ENCODE data around the gene EPN2.

DNA sequence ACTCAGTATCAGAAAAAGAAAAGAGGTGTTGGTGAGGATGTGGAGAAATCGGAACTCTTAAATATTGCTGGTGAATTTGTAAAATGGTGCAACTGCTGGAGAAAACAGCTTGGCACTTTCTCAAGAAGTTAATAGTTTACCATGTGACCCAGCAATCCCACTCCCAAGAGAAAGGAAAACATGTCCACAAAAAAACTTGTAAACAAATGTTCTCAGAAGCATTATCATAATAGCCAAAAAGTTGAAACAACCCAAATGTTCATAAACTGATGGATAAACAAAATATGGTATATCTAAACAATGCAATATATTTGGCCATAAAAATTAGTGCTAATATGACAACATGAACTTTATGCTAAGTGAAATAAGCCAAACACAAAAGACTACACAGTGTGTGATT is 138.6 kb downstream of the EPN2 start:
- TF ChIP-seq, protein P1, sequence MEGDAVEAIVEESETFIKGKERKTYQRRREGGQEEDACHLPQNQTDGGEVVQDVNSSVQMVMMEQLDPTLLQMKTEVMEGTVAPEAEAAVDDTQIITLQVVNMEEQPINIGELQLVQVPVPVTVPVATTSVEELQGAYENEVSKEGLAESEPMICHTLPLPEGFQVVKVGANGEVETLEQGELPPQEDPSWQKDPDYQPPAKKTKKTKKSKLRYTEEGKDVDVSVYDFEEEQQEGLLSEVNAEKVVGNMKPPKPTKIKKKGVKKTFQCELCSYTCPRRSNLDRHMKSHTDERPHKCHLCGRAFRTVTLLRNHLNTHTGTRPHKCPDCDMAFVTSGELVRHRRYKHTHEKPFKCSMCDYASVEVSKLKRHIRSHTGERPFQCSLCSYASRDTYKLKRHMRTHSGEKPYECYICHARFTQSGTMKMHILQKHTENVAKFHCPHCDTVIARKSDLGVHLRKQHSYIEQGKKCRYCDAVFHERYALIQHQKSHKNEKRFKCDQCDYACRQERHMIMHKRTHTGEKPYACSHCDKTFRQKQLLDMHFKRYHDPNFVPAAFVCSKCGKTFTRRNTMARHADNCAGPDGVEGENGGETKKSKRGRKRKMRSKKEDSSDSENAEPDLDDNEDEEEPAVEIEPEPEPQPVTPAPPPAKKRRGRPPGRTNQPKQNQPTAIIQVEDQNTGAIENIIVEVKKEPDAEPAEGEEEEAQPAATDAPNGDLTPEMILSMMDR (IDR thresholded peaks at IDR 0.05 in 2 of 3, conservative IDR thresholded peaks at IDR 0.05 in 1 of 3; ENCODE audit: borderline replicate concordance in 1 of 3, insufficient read depth in 1 of 3, low read depth in 2 of 3, low read length in 2 of 3): no peak
- no peak for TF ChIP-seq SP1 (IDR thresholded peaks at IDR 0.05; ENCODE audit: low read depth)
- no peak for TF ChIP-seq EZH2 (IDR thresholded peaks at IDR 0.05)
- TF ChIP-seq, protein P2, sequence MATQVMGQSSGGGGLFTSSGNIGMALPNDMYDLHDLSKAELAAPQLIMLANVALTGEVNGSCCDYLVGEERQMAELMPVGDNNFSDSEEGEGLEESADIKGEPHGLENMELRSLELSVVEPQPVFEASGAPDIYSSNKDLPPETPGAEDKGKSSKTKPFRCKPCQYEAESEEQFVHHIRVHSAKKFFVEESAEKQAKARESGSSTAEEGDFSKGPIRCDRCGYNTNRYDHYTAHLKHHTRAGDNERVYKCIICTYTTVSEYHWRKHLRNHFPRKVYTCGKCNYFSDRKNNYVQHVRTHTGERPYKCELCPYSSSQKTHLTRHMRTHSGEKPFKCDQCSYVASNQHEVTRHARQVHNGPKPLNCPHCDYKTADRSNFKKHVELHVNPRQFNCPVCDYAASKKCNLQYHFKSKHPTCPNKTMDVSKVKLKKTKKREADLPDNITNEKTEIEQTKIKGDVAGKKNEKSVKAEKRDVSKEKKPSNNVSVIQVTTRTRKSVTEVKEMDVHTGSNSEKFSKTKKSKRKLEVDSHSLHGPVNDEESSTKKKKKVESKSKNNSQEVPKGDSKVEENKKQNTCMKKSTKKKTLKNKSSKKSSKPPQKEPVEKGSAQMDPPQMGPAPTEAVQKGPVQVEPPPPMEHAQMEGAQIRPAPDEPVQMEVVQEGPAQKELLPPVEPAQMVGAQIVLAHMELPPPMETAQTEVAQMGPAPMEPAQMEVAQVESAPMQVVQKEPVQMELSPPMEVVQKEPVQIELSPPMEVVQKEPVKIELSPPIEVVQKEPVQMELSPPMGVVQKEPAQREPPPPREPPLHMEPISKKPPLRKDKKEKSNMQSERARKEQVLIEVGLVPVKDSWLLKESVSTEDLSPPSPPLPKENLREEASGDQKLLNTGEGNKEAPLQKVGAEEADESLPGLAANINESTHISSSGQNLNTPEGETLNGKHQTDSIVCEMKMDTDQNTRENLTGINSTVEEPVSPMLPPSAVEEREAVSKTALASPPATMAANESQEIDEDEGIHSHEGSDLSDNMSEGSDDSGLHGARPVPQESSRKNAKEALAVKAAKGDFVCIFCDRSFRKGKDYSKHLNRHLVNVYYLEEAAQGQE (IDR thresholded peaks at IDR 0.05; ENCODE audit: low read depth): no peak
- no peak for TF ChIP-seq POLR2A (IDR thresholded peaks at IDR 0.05; ENCODE audit: borderline replicate concordance, extremely low read depth, insufficient read depth, insufficient read length)
- TF ChIP-seq YY1 (IDR thresholded peaks at IDR 0.05; ENCODE audit: extremely low read depth, insufficient replicate concordance, low read depth, low read length): no peak
- no peak for TF ChIP-seq POLR2AphosphoS5 (IDR thresholded peaks at IDR 0.05; ENCODE audit: low read depth, low read length)
- TF ChIP-seq SRF (IDR thresholded peaks at IDR 0.05; ENCODE audit: low read depth): no peak
